GM19467 (cell line): ENCODE results near the gene LIPC.
"Not testable (repeated sequence)": the region's sequence is repeated elsewhere in the genome, so short reads cannot be mapped to it uniquely, and the experiment has no call there.

Source experiments
- ATAC-seq: cut with Tn5 transposase; IDR thresholded peaks from one replicate; pipeline ENCODE4 v1.9.1; 2021; ENCODE audit warnings: mild to moderate bottlenecking, moderate library complexity; ENCODE audit not compliant: unreplicated experiment

The LIPC gene

DNA sequence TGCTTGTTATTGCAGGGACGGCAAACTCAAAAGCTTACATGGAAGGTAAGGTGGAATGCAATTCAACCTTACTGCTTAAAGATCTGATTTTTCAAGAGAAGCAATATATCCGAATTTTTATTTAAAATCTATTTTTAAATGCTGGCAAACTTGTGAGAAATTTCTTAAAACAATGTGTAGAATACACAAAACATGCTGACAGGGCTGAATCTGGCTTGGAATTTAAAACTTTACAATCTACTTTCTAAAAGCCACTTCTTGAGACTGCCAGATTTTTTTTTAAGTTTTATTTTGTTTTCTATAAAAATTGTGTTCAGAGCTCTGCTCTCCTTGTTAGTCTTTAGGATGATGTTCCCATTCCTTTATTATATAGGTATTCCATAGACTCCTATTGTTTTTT, 171.0 kb downstream of the LIPC start:
- ATAC-seq, result no peak

DNA sequence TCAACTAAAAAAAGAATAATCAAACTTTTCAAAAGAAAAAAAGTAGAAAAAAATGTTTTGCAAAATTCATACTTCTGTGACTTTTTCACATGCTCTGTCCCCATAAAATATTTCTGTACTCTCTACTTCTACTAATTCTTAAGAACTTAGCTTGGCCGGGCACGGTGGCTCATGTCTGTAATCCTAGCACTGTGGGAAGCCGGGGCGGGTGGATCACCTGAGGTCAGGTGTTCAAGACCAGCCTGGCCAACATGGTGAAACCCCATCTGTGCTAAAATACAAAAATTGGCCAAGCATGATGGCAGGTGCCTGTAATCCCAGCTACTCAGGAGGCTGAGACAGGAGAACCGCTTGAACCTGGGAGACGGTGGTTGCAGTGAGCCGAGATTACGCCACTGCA, 172.1 kb downstream of the LIPC start:
- not testable (repeated sequence) for ATAC-seq

DNA sequence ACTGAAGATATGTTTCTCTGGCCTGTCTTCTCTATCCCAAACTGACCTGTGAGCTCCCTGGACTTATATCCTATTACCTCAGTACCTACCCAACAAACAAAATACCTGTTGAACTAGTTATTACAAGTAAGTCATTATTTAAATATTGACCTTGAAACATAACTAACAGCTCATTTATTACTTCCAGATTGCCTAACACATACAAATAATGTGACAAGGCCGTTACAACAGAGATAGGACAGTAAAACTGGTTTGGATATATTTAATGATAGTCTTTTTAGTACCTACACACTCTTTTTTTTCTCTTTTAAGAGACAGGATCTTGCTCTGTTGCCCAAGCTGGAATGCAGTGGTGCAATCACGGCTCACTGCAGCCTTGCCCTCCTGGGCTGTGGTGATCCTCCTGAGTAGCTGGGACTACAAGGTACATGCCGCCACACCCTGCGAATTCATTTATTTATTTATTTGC, 172.7 kb downstream of the LIPC start:
- no peak for ATAC-seq

DNA sequence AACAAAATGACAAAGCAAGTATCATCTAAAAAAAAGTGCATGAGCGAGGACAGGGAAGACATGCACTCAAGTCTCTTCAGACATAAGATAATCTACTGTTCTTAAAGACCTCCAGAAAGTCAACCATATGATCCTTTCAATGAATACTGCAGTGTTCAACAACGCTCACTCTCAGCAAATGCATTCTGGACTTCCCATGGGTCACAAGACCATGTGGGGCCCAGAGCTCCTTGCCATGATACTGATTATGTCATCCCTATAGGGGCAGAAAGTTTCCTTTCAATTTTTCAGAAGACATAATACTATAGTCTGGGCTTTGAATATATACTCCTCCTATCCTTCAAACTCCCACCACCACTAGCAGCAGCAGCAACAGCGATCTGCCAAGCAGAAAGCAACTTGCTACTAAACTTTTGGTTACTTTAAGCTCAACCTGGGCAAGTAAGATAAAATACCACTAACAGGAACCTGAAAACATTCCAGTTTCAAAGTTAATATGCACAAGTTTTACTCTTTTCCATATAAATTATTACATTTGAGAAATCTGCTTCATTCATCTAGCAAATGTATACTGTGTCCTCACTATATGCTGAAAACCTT, 174.2 kb downstream of the LIPC start:
- no peak for ATAC-seq

DNA sequence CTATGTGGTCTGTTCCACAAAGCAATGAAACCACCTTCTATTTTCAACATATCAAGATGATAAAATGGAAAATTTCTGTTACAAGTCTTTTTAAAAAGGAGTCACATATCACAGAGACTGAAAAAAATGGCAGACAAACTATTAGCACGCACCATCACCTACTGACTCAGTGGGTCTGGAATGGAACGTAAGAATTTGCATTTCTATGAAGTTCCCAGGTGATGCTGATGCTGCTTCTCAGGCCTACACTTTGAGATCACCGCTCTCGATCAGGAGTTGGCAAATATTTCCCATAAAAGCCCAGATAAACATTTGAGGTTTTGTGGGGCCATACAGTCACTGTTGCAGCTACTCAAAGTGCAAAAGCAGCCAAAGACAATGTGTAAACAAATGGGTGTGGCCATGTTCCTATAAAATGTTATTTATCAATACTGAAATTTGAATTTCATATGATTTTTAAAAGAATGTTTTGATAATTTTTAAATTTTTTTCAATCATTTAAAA, 174.8 kb downstream of the LIPC start:
- ATAC-seq, result no peak

GRCh38 chr15:58608129-58608590, 176.4 kb downstream of the LIPC start:
- no peak for ATAC-seq

DNA sequence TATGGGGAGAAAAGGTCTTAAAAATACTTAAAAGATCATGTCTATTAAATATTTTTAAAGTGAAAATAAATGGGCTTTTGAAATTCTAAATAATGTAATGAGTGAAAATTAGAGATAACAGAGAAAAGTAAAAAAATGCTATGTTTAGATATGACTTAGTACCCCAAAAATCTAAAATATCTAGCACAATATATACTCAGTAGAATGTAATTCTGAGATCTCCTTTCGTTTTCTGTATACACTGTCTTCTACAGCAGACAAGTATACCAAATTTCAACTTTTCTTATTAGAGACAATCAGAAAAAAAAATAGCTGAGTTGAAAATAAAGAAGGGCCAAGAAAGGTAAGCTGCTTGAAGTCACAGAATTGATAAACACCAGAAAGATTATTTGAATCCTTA, 176.9 kb downstream of the LIPC start:
- no peak for ATAC-seq

GRCh38 chr15:58611731-58612676, 180.2 kb downstream of the LIPC start:
- ATAC-seq, result no peak

- no peak for ATAC-seq
Observed at GRCh38 chr15:58616171-58616570, 184.4 kb downstream of the LIPC start.
